WTC11 (cell line): ENCODE measurements around the gene FOXA3. TPM values are rescaled to one million over a fixed set of nuclear protein-coding genes. Genes with fewer than 3 reads are reported as not detected.
A peak's percentile ranks its signal among the peaks of the same experiment; 100 is the strongest.

Experiments used
- ATAC-seq: fragments of 200-7000 bp; cut with Tn5 transposase; 2 replicates; pipeline ENCODE4 v1.10.0; 2021; ENCODE audit warnings: mild to moderate bottlenecking, moderate library complexity
- CTCF ChIA-PET: fragments of 300-600 bp; sonication (Branson Sonifier 250); formaldehyde crosslinking; loops from one replicate; lab custom pipeline; 2021; ENCODE audit warnings: antibody characterized with exemption; lab: Charles Lee
- POLR2A ChIA-PET: fragments of 350-600 bp; sonication (Branson Sonifier 250); formaldehyde crosslinking; loops from one replicate; lab custom pipeline; 2021; ENCODE audit warnings: antibody characterized with exemption; lab: Charles Lee
- DNase-seq: peaks from one replicate; pipeline ENCODE4 v3.0.0; 2021; ENCODE audit warnings: low spot score
- H3K27ac Mint-ChIP-seq: 2 replicates; pipeline ENCODE4 v1.8.0; 2021; ENCODE audit warnings: mixed read lengths
- H3K27me3 Mint-ChIP-seq: 2 replicates; pipeline ENCODE4 v1.8.0; 2021; ENCODE audit warnings: low read depth, mild to moderate bottlenecking, moderate library complexity, mixed read lengths
- H3K36me3 Mint-ChIP-seq: 2 replicates; pipeline ENCODE4 v1.8.0; 2021; ENCODE audit warnings: mixed read lengths
- H3K4me1 Mint-ChIP-seq: 2 replicates; pipeline ENCODE4 v1.8.0; 2022; ENCODE audit warnings: mixed read lengths
- H3K4me3 Mint-ChIP-seq: 2 replicates; pipeline ENCODE4 v1.8.0; 2021; ENCODE audit warnings: mild to moderate bottlenecking, moderate library complexity, mixed read lengths
- H3K9me3 Mint-ChIP-seq: 2 replicates; pipeline ENCODE4 v1.8.0; 2021; ENCODE audit warnings: mixed read lengths
- ARID4B ChIP-seq: sonication (generic); formaldehyde crosslinking; IDR thresholded peaks from 2 replicates; pipeline ENCODE4 v1.8.0; 2023; ENCODE audit warnings: missing genetic modification reagents, mild to moderate bottlenecking, borderline replicate concordance
- ATF2 ChIP-seq: sonication (generic); formaldehyde crosslinking; IDR thresholded peaks from 2 replicates; pipeline ENCODE4 v1.8.1; 2022; ENCODE audit warnings: low read depth, missing genetic modification reagents, borderline replicate concordance
- MAX ChIP-seq: sonication (generic); formaldehyde crosslinking; IDR thresholded peaks from 2 replicates; pipeline ENCODE4 v1.8.0; 2022; ENCODE audit warnings: mild to moderate bottlenecking, missing genetic modification reagents
- NFYB ChIP-seq: sonication (generic); formaldehyde crosslinking; conservative IDR thresholded peaks from 2 replicates; pipeline ENCODE4 v1.8.0; 2022; ENCODE audit warnings: low read depth, missing genetic modification reagents
- TEAD1 ChIP-seq: sonication (generic); formaldehyde crosslinking; IDR thresholded peaks from 2 replicates; pipeline ENCODE4 v1.8.0; 2022; ENCODE audit warnings: mild to moderate bottlenecking, missing genetic modification reagents
- TP53 ChIP-seq: sonication (generic); formaldehyde crosslinking; IDR thresholded peaks from 2 replicates; pipeline ENCODE4 v1.8.1; 2023; ENCODE audit warnings: mild to moderate bottlenecking, missing genetic modification reagents
- USF2 ChIP-seq: sonication (generic); formaldehyde crosslinking; IDR thresholded peaks from 2 replicates; pipeline ENCODE4 v1.8.1; 2023; ENCODE audit warnings: mild to moderate bottlenecking, missing genetic modification reagents, moderate library complexity
- ZMAT4 ChIP-seq: fragments of 250-450 bp; sonication (Bioruptor Pico); IDR thresholded peaks from 2 replicates; pipeline ENCODE4 v1.9.0; 2021; ENCODE audit warnings: mild to moderate bottlenecking
- ZNF219 ChIP-seq: sonication (generic); formaldehyde crosslinking; IDR thresholded peaks from 2 replicates; pipeline ENCODE4 v1.8.0; 2023; ENCODE audit warnings: missing genetic modification reagents, mild to moderate bottlenecking, borderline replicate concordance
- ZNF232 ChIP-seq: sonication (generic); formaldehyde crosslinking; IDR thresholded peaks from 2 replicates; pipeline ENCODE4 v1.8.0; 2022; ENCODE audit warnings: mild to moderate bottlenecking, missing genetic modification reagents
- ZNF317 ChIP-seq: sonication (generic); formaldehyde crosslinking; IDR thresholded peaks from 2 replicates; pipeline ENCODE4 v1.8.1; 2023; ENCODE audit warnings: low read depth, mild to moderate bottlenecking, moderate library complexity, missing genetic modification reagents, borderline replicate concordance
- total RNA-seq: library from RNA; stranded (reverse); gene quantifications from 3 replicates; pipeline ENCODE4 v1.2.3, GENCODE V29; 2021
- TF ChIP-seq, protein P1 (sequence below): fragments of 250-450 bp; sonication (Bioruptor Pico); IDR thresholded peaks from 2 replicates; pipeline ENCODE4 v1.9.0; 2021; ENCODE audit warnings: moderate library complexity, mild to moderate bottlenecking, inconsistent platforms, borderline replicate concordance
- TF ChIP-seq, protein P2 (sequence below): sonication (generic); formaldehyde crosslinking; IDR thresholded peaks from 2 replicates; pipeline ENCODE4 v1.8.1; 2023; ENCODE audit warnings: mild to moderate bottlenecking, missing genetic modification reagents

FOXA3 gene
- total RNA-seq, 1 experiment from 2014 or later, result 20.7 TPM

- POLR2A ChIA-PET, result no interaction called here
- CTCF ChIA-PET, result interaction anchor here (0.5 to 8.5 kb wide), 8 partner anchors 9 to 103 kb away, joined by 3 to 212 read pairs (median 16); partner anchors contain the start of genes DMWD, FOXA3, MYPOP and RSPH6A
- H3K9me3 Mint-ChIP-seq, result no peaks in the 10 kb centered on the region
- ATAC-seq (no peak), DNase-seq (no peak)
- TF ChIP-seq USF2 (CRISPR knock-in tag) (no peak), ZNF232 (CRISPR knock-in tag) (no peak), ZNF317 (CRISPR knock-in tag) (no peak), ATF2 (CRISPR knock-in tag) (no peak), TEAD1 (no peak), ARID4B (CRISPR knock-in tag) (no peak), ZNF219 (no peak), NFYB (CRISPR knock-in tag) (no peak), ZMAT4 (no peak), TP53 (CRISPR knock-in tag) (no peak), MAX (CRISPR knock-in tag) (no peak)
- TF ChIP-seq, protein P1, sequence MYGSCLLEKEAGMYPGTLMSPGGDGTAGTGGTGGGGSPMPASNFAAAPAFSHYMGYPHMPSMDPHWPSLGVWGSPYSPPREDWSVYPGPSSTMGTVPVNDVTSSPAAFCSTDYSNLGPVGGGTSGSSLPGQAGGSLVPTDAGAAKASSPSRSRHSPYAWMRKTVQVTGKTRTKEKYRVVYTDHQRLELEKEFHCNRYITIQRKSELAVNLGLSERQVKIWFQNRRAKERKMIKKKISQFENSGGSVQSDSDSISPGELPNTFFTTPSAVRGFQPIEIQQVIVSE (CRISPR knock-in tag), result no peak
- TF ChIP-seq, protein P2, sequence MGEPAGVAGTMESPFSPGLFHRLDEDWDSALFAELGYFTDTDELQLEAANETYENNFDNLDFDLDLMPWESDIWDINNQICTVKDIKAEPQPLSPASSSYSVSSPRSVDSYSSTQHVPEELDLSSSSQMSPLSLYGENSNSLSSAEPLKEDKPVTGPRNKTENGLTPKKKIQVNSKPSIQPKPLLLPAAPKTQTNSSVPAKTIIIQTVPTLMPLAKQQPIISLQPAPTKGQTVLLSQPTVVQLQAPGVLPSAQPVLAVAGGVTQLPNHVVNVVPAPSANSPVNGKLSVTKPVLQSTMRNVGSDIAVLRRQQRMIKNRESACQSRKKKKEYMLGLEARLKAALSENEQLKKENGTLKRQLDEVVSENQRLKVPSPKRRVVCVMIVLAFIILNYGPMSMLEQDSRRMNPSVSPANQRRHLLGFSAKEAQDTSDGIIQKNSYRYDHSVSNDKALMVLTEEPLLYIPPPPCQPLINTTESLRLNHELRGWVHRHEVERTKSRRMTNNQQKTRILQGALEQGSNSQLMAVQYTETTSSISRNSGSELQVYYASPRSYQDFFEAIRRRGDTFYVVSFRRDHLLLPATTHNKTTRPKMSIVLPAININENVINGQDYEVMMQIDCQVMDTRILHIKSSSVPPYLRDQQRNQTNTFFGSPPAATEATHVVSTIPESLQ (CRISPR knock-in tag), result no peak
- no peak overlapping the region; the same call in 1 of the 2 replicates for H3K27ac Mint-ChIP-seq
- no peaks in the 10 kb centered on the region for H3K36me3 Mint-ChIP-seq
- H3K4me3 Mint-ChIP-seq, result peak overlapping the region; percentile 25; the same call in 1 of the 2 replicates
- H3K4me1 Mint-ChIP-seq, result peaks cover 34% of the 10 kb centered on the region
- H3K27me3 Mint-ChIP-seq, result no peaks in the 10 kb centered on the region
Observed at GRCh38 chr19:45883881-45884681, 20.0 kb downstream of the FOXA3 start.
